ENCODE results near the gene MINDY3.

DNA sequence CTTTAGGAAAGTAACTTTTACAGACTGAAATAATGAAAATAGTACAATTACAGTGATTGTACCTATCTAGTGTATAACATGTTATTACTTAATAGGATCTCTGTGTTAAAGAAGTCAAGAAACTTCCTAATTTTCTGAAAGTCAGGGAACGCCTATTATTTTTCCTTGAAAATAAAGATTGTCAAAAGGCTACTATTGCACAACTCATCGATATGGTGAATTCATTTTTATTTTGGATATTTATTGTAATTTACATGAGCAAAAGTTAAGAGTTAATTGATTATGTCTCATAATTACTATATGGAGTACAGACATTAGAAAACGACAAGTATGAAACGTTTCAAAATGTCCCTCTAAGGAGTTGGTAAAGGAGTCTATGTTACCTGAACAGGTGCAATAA lies 12.8 kb downstream of the MINDY3 start:
- TF ChIP-seq RARB (CRISPR knock-in tag; IDR thresholded peaks at IDR 0.05) (no peak), ISL1 (CRISPR knock-in tag; IDR thresholded peaks at IDR 0.05) (no peak), SNAI2 (CRISPR knock-in tag; IDR thresholded peaks at IDR 0.05) (no peak), CREB5 (CRISPR knock-in tag; IDR thresholded peaks at IDR 0.05; ENCODE audit: low read depth) (no peak), ZFP3 (CRISPR knock-in tag; IDR thresholded peaks at IDR 0.05) (no peak), GLIS3 (CRISPR knock-in tag; IDR thresholded peaks at IDR 0.05) (no peak), ZNF8 (CRISPR knock-in tag; IDR thresholded peaks at IDR 0.05) (no peak), ARNTL (CRISPR knock-in tag; IDR thresholded peaks at IDR 0.05; ENCODE audit: borderline replicate concordance, low read depth) (no peak), ZFP30 (CRISPR knock-in tag; IDR thresholded peaks at IDR 0.05) (no peak), ZNF70 (CRISPR knock-in tag; IDR thresholded peaks at IDR 0.05) (no peak)
- TF ChIP-seq, protein P1, sequence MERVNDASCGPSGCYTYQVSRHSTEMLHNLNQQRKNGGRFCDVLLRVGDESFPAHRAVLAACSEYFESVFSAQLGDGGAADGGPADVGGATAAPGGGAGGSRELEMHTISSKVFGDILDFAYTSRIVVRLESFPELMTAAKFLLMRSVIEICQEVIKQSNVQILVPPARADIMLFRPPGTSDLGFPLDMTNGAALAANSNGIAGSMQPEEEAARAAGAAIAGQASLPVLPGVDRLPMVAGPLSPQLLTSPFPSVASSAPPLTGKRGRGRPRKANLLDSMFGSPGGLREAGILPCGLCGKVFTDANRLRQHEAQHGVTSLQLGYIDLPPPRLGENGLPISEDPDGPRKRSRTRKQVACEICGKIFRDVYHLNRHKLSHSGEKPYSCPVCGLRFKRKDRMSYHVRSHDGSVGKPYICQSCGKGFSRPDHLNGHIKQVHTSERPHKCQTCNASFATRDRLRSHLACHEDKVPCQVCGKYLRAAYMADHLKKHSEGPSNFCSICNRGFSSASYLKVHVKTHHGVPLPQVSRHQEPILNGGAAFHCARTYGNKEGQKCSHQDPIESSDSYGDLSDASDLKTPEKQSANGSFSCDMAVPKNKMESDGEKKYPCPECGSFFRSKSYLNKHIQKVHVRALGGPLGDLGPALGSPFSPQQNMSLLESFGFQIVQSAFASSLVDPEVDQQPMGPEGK (CRISPR knock-in tag; IDR thresholded peaks at IDR 0.05; ENCODE audit: borderline replicate concordance) = no peak
- TF ChIP-seq, protein P2, sequence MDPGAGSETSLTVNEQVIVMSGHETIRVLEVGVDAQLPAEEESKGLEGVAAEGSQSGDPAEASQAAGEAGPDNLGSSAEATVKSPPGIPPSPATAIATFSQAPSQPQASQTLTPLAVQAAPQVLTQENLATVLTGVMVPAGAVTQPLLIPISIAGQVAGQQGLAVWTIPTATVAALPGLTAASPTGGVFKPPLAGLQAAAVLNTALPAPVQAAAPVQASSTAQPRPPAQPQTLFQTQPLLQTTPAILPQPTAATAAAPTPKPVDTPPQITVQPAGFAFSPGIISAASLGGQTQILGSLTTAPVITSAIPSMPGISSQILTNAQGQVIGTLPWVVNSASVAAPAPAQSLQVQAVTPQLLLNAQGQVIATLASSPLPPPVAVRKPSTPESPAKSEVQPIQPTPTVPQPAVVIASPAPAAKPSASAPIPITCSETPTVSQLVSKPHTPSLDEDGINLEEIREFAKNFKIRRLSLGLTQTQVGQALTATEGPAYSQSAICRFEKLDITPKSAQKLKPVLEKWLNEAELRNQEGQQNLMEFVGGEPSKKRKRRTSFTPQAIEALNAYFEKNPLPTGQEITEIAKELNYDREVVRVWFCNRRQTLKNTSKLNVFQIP (CRISPR knock-in tag; IDR thresholded peaks at IDR 0.05; ENCODE audit: borderline replicate concordance, low read depth) = no peak

All from SK-N-SH treated with all-trans-retinoic acid at 6 μM for 48 hours (cell line).